HCT116 (cell line): ENCODE results near the gene KRT24. TPM values are rescaled to one million over a fixed set of nuclear protein-coding genes. Genes with fewer than 3 reads are reported as not detected.

Experiments
- ATAC-seq: fragments of 200-7000 bp; cut with Tn5 transposase; 2 replicates; pipeline ENCODE4 v1.9.1; 2020; ENCODE audit warnings: mild to moderate bottlenecking, moderate library complexity
- BruUV-seq: library from RNA; stranded (reverse); fragments of 400-500 nt; replicated peaks from 2 replicates; lab custom pipeline; 2021; lab: Mats Ljungman, UMichigan
- CTCF ChIA-PET: fragments of 300-600 bp; sonication (Branson Sonifier 250); formaldehyde crosslinking; loops from one replicate; lab custom pipeline; 2021; ENCODE audit warnings: antibody characterized with exemption; lab: Charles Lee
- POLR2A ChIA-PET: fragments of 300-600, 350-600 bp; sonication (Branson Sonifier 250); formaldehyde crosslinking; loops from one replicate; lab custom pipeline; 2021; ENCODE audit warnings: antibody characterized with exemption; lab: Charles Lee
- RAD21 ChIA-PET, 2 experiments: fragments of 300-600 bp; sonication (Branson Sonifier 250); formaldehyde crosslinking; loops; one replicate each; lab custom pipeline; 2023; ENCODE audit warnings: low total read pairs in 2 of 2; ENCODE audit not compliant: uncharacterized antibody in 2 of 2, unreplicated experiment in 2 of 2, low non-redundant PET in 1 of 2; lab: Charles Lee
- DNase-seq: peaks from one replicate; pipeline ENCODE4 v3.0.0-alpha.2; 2010; ENCODE audit warnings: low read depth, low spot score
- H2AFZ ChIP-seq: fragments of 200-600 bp; shearing (Covaris generic), sonication (generic); 2 replicates; pipeline ENCODE4 v1.6.1; 2017; ENCODE audit warnings: low read depth, mixed run types, mixed read lengths, antibody characterized with exemption, low read length; ENCODE audit not compliant: poor library complexity, severe bottlenecking
- H3K27ac ChIP-seq: 2 replicates; pipeline ENCODE4 v1.5.1; 2012; ENCODE audit warnings: low read depth, low read length
- H3K27me3 ChIP-seq: fragments of 200-600 bp; sonication (generic); 2 replicates; pipeline ENCODE4 v1.6.1; 2016; ENCODE audit warnings: mixed run types, low read length, mixed read lengths; ENCODE audit not compliant: insufficient read depth
- H3K36me3 ChIP-seq, 2 experiments: fragments of 200-500 bp in 1 of 2; fragments of 200-600 bp in 1 of 2; sonication (Bioruptor generic) in 1 of 2; sonication (generic) in 1 of 2; 2 replicates each; pipeline versions ENCODE4 v1.5.1 to v1.6.1; 2014 to 2016; ENCODE audit warnings: low read length in 2 of 2, inconsistent platforms in 1 of 2, mixed read lengths in 1 of 2, mixed run types in 1 of 2; ENCODE audit not compliant: insufficient read depth in 2 of 2, control insufficient read depth in 1 of 2
- H3K4me1 ChIP-seq, 2 experiments: fragments of 200-600 bp in 1 of 2; sonication (generic) in 1 of 2; 2 replicates each; pipeline versions ENCODE4 v1.5.1 to v1.6.1; 2012 to 2017; ENCODE audit warnings: low read length in 2 of 2, inconsistent platforms in 1 of 2, mild to moderate bottlenecking in 1 of 2, mixed read lengths in 1 of 2, mixed run types in 1 of 2, moderate library complexity in 1 of 2; ENCODE audit not compliant: insufficient read depth in 2 of 2, control insufficient read depth in 1 of 2
- H3K4me2 ChIP-seq: fragments of 200-600 bp; sonication (generic); 2 replicates; pipeline ENCODE4 v1.6.1; 2017; ENCODE audit warnings: mixed run types, low read length, mixed read lengths
- H3K4me3 ChIP-seq, 2 experiments: fragments of 200-600 bp in 1 of 2; sonication (generic) in 1 of 2; replicated peaks in 1 of 2; 2 replicates each; pipeline ENCODE4 v1.5.1; 2011 to 2016; ENCODE audit warnings: low read length in 2 of 2, control low read depth in 1 of 2, low read depth in 1 of 2, mild to moderate bottlenecking in 1 of 2, mixed read lengths in 1 of 2, mixed run types in 1 of 2
- H3K79me2 ChIP-seq: fragments of 200-600 bp; sonication (generic); 2 replicates; pipeline ENCODE4 v1.6.1; 2017; ENCODE audit warnings: mild to moderate bottlenecking, mixed run types, low read length, moderate library complexity, mixed read lengths; ENCODE audit not compliant: insufficient read depth
- H3K9ac ChIP-seq: fragments of 200-600 bp; sonication (generic); 2 replicates; pipeline ENCODE4 v1.6.1; 2016; ENCODE audit warnings: low read length, mixed read lengths
- H3K9me2 ChIP-seq: fragments of 200-600 bp; sonication (generic), shearing (Covaris generic); 2 replicates; pipeline ENCODE4 v1.6.1; 2017; ENCODE audit warnings: mixed run types, mild to moderate bottlenecking, moderate library complexity; ENCODE audit not compliant: insufficient read depth
- H3K9me3 ChIP-seq, 2 experiments: fragments of 200-500 bp in 1 of 2; fragments of 200-600 bp in 1 of 2; sonication (Bioruptor generic) in 1 of 2; sonication (generic) in 1 of 2; 2 replicates each; pipeline ENCODE4 v1.6.1; 2014 to 2017; ENCODE audit warnings: low read length in 2 of 2, mixed read lengths in 2 of 2, inconsistent platforms in 1 of 2, low read depth in 1 of 2, mild to moderate bottlenecking in 1 of 2, mixed run types in 1 of 2, moderate library complexity in 1 of 2; ENCODE audit not compliant: control insufficient read depth in 1 of 2, insufficient read depth in 1 of 2
- H4K20me1 ChIP-seq: fragments of 200-600 bp; sonication (generic), shearing (Covaris generic); 2 replicates; pipeline ENCODE4 v1.6.1; 2017; ENCODE audit warnings: mixed run types, mild to moderate bottlenecking, moderate library complexity; ENCODE audit not compliant: insufficient read depth
- CEBPB ChIP-seq: IDR thresholded peaks from 2 replicates; pipeline ENCODE4 v1.6.1; 2012; ENCODE audit warnings: low read depth
- EGR1 ChIP-seq: IDR thresholded peaks from 2 replicates; pipeline ENCODE4 v1.6.1; 2012; ENCODE audit warnings: low read depth
- ELF1 ChIP-seq: IDR thresholded peaks from 2 replicates; pipeline ENCODE4 v1.6.1; 2012; ENCODE audit warnings: low read depth, borderline replicate concordance
- EZH2 ChIP-seq: fragments of 200-600 bp; sonication (generic); IDR thresholded peaks from 2 replicates; pipeline ENCODE4 v1.6.1; 2017; ENCODE audit warnings: antibody characterized with exemption, mixed run types
- EZH2phosphoT487 ChIP-seq: fragments of 200-600 bp; IDR thresholded peaks from 2 replicates; pipeline ENCODE4 v1.6.1; 2018; ENCODE audit warnings: antibody characterized with exemption, borderline replicate concordance
- FOSL1 ChIP-seq: IDR thresholded peaks from 2 replicates; pipeline ENCODE4 v1.6.1; 2012; ENCODE audit warnings: low read depth
- SIN3A ChIP-seq: IDR thresholded peaks from 2 replicates; pipeline ENCODE4 v1.6.1; 2012; ENCODE audit warnings: low read depth
- SRF ChIP-seq: IDR thresholded peaks from 2 replicates; pipeline ENCODE4 v1.6.1; 2012; ENCODE audit warnings: low read depth
- ZNF274 ChIP-seq: fragments of 200-500 bp; sonication (Bioruptor generic); IDR thresholded peaks from 2 replicates; pipeline ENCODE4 v1.6.1; 2014; ENCODE audit warnings: mild to moderate bottlenecking, low read depth, low read length, inconsistent platforms
- intact Hi-C: fragments of 100-400 bp; cut with micrococcal nuclease; formaldehyde crosslinking; loops from 2 replicates; pipeline ENCODE4 v1.10.0; 2022
- total RNA-seq: library from RNA; stranded (reverse); gene quantifications from one replicate; pipeline ENCODE4 v1.2.1, GENCODE V29; 2021; ENCODE audit not compliant: unreplicated experiment
- TF ChIP-seq, protein P1 (sequence below): IDR thresholded peaks from 2 replicates; pipeline ENCODE4 v1.6.1; 2012
- TF ChIP-seq, protein P2 (sequence below): IDR thresholded peaks from 2 replicates; pipeline ENCODE4 v1.6.1; 2012; ENCODE audit warnings: low read depth
- TF ChIP-seq, protein P3 (sequence below), 3 experiments: fragments of 200-600 bp in 1 of 3; sonication (generic) in 1 of 3; IDR thresholded peaks in 2 of 3; conservative IDR thresholded peaks in 1 of 3; 2 replicates each; pipeline ENCODE4 v1.5.1; 2012 to 2017; ENCODE audit warnings: low read depth in 2 of 3, low read length in 2 of 3, antibody characterized with exemption in 1 of 3, borderline replicate concordance in 1 of 3, control low read depth in 1 of 3, mild to moderate bottlenecking in 1 of 3, mixed read lengths in 1 of 3, mixed run types in 1 of 3, moderate library complexity in 1 of 3; ENCODE audit not compliant: insufficient read depth in 1 of 3

The KRT24 gene
- total RNA-seq, 1 experiment from 2014 or later, result not detected

DNA sequence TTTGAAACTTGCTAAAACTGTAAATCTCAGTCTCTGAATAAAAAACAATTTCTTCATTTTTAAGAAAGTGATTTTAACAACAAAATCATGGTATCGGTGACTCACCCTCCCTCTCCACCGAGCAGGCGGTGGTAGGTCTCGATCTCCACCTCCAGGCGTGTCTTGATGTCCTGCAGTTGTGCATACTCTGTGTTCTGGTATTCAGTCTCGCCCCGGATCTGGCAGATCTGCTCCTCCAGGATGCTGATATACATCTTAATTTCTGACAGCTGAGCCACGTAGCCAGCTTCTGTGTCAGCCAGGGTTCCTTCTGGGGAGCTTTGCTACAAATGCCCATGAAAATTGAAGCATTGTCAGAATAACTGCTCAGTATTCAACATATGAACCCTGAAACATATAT is 15.4 kb upstream of the KRT24 start:
- POLR2A ChIA-PET, result no interaction called here
- BruUV-seq, result no TSS peak
- no peaks in the 10 kb centered on the region for H3K9me2 ChIP-seq
- no peak overlapping the region for H3K4me2 ChIP-seq
- intact Hi-C loops, result no loop called here
- no peak for TF ChIP-seq ELF1
- TF ChIP-seq CEBPB, result no peak
- no peak for TF ChIP-seq FOSL1
- no peak for TF ChIP-seq SIN3A
- TF ChIP-seq ZNF274, result no peak
- TF ChIP-seq, protein P1, sequence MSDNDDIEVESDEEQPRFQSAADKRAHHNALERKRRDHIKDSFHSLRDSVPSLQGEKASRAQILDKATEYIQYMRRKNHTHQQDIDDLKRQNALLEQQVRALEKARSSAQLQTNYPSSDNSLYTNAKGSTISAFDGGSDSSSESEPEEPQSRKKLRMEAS, result no peak
- TF ChIP-seq, protein P2, sequence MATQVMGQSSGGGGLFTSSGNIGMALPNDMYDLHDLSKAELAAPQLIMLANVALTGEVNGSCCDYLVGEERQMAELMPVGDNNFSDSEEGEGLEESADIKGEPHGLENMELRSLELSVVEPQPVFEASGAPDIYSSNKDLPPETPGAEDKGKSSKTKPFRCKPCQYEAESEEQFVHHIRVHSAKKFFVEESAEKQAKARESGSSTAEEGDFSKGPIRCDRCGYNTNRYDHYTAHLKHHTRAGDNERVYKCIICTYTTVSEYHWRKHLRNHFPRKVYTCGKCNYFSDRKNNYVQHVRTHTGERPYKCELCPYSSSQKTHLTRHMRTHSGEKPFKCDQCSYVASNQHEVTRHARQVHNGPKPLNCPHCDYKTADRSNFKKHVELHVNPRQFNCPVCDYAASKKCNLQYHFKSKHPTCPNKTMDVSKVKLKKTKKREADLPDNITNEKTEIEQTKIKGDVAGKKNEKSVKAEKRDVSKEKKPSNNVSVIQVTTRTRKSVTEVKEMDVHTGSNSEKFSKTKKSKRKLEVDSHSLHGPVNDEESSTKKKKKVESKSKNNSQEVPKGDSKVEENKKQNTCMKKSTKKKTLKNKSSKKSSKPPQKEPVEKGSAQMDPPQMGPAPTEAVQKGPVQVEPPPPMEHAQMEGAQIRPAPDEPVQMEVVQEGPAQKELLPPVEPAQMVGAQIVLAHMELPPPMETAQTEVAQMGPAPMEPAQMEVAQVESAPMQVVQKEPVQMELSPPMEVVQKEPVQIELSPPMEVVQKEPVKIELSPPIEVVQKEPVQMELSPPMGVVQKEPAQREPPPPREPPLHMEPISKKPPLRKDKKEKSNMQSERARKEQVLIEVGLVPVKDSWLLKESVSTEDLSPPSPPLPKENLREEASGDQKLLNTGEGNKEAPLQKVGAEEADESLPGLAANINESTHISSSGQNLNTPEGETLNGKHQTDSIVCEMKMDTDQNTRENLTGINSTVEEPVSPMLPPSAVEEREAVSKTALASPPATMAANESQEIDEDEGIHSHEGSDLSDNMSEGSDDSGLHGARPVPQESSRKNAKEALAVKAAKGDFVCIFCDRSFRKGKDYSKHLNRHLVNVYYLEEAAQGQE, result no peak
- DNase-seq (no peak), ATAC-seq (no peak)
- H3K9me3 ChIP-seq, result no peaks in the 10 kb centered on the region
- H3K27ac ChIP-seq, result no peak overlapping the region
- CTCF ChIA-PET, result no interaction called here
- H3K36me3 ChIP-seq, result no peaks in the 10 kb centered on the region
- no peak overlapping the region for H2AFZ ChIP-seq
- H3K4me3 ChIP-seq, result no peak overlapping the region
- H3K9ac ChIP-seq, result no peak overlapping the region
- RAD21 ChIA-PET, result no interaction called here
- no peaks in the 10 kb centered on the region for H4K20me1 ChIP-seq
- no peaks in the 10 kb centered on the region for H3K27me3 ChIP-seq
- H3K79me2 ChIP-seq, result no peaks in the 10 kb centered on the region
- H3K4me1 ChIP-seq, result no peaks in the 10 kb centered on the region

DNA sequence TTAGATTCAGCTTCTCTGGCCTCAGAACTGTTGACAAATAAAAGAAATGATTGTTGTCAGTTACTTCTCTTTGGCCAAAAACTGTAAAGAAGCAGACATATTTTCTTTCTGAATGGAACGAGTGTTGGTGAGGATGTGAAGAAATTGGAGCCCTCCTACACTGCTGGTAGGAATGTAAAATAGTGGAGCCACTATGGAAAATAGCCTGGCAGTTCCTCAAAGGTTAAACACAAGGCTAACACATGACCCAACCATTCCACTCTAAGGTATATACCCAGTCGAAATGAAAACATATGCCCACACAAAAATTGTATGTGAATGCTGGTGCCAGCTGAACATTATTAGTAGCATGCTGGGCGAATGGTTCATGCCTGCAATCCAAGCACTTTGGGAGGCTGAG is 14.2 kb upstream of the KRT24 start:
- intact Hi-C loops, result no loop called here
- DNase-seq, result no peak
- H3K9me2 ChIP-seq, result no peaks in the 10 kb centered on the region
- no peak overlapping the region for H3K27ac ChIP-seq
- CTCF ChIA-PET, result interaction anchor here (0.9 kb wide), 1 partner anchor 10 kb away, joined by 3 read pairs; no protein-coding TSS in a partner anchor
- H3K27me3 ChIP-seq, result no peaks in the 10 kb centered on the region
- no peaks in the 10 kb centered on the region for H3K9me3 ChIP-seq
- no peak overlapping the region for H3K4me3 ChIP-seq
- RAD21 ChIA-PET, result no interaction called here
- no peaks in the 10 kb centered on the region for H3K4me1 ChIP-seq
- POLR2A ChIA-PET, result no interaction called here
- BruUV-seq, result no TSS peak
- H3K36me3 ChIP-seq, result no peaks in the 10 kb centered on the region
- no peak overlapping the region for H3K9ac ChIP-seq
- H3K79me2 ChIP-seq, result no peaks in the 10 kb centered on the region
- no peaks in the 10 kb centered on the region for H4K20me1 ChIP-seq
- no peak for ATAC-seq
- H2AFZ ChIP-seq, result no peak overlapping the region
- H3K4me2 ChIP-seq, result no peak overlapping the region
- no peak for TF ChIP-seq SRF
- TF ChIP-seq, protein P3, sequence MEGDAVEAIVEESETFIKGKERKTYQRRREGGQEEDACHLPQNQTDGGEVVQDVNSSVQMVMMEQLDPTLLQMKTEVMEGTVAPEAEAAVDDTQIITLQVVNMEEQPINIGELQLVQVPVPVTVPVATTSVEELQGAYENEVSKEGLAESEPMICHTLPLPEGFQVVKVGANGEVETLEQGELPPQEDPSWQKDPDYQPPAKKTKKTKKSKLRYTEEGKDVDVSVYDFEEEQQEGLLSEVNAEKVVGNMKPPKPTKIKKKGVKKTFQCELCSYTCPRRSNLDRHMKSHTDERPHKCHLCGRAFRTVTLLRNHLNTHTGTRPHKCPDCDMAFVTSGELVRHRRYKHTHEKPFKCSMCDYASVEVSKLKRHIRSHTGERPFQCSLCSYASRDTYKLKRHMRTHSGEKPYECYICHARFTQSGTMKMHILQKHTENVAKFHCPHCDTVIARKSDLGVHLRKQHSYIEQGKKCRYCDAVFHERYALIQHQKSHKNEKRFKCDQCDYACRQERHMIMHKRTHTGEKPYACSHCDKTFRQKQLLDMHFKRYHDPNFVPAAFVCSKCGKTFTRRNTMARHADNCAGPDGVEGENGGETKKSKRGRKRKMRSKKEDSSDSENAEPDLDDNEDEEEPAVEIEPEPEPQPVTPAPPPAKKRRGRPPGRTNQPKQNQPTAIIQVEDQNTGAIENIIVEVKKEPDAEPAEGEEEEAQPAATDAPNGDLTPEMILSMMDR (IDR thresholded peaks at IDR 0.05 in 2 of 3, conservative IDR thresholded peaks at IDR 0.05 in 1 of 3; ENCODE audit: borderline replicate concordance in 1 of 3, insufficient read depth in 1 of 3, low read depth in 2 of 3, low read length in 2 of 3), result no peak
- no peak for TF ChIP-seq EZH2phosphoT487
- TF ChIP-seq EGR1, result no peak
- TF ChIP-seq, protein P2, result no peak
- no peak for TF ChIP-seq EZH2
